GM12878 (cell line): ENCODE data around the gene PHACTR1. TPM values are rescaled to one million over a fixed set of nuclear protein-coding genes. Genes with fewer than 3 reads are reported as not detected.
A peak's percentile ranks its signal among the peaks of the same experiment; 100 is the strongest.

Source experiments
- ATF7 ChIP-seq: fragments of 450-650 bp; IDR thresholded peaks from 2 replicates; pipeline ENCODE4 v1.6.1; 2016; ENCODE audit warnings: low read depth, mild to moderate bottlenecking
- CBX3 ChIP-seq: fragments of 200-600 bp; sonication (generic); IDR thresholded peaks from 2 replicates; pipeline ENCODE4 v1.6.1; 2016; ENCODE audit warnings: low read depth, borderline replicate concordance
- HCFC1 ChIP-seq: fragments of 150-350 bp; IDR thresholded peaks from 2 replicates; pipeline ENCODE4 v1.6.1; 2014; ENCODE audit warnings: low read length
- HDAC2 ChIP-seq: fragments of 200-600 bp; sonication (generic); IDR thresholded peaks from 2 replicates; pipeline ENCODE4 v1.6.1; 2017
- NBN ChIP-seq: fragments of 450-650 bp; IDR thresholded peaks from 2 replicates; pipeline ENCODE4 v1.6.1; 2016
- NFIC ChIP-seq: IDR thresholded peaks from 2 replicates; pipeline ENCODE4 v1.6.1; 2012; ENCODE audit warnings: low read depth, mild to moderate bottlenecking, inconsistent platforms, low read length, moderate library complexity
- NRF1 ChIP-seq: conservative IDR thresholded peaks from 2 replicates; pipeline ENCODE4 v1.6.1; 2011; ENCODE audit warnings: mild to moderate bottlenecking, low read depth, low read length, improper control_type of control experiment
- PML ChIP-seq: IDR thresholded peaks from 2 replicates; pipeline ENCODE4 v1.6.1; 2012; ENCODE audit warnings: low read length, inconsistent platforms
- POLR2AphosphoS2 ChIP-seq: IDR thresholded peaks from 2 replicates; pipeline ENCODE4 v1.6.1; 2011; ENCODE audit warnings: low read depth, mild to moderate bottlenecking, low read length, improper control_type of control experiment, moderate library complexity
- RAD21 ChIP-seq: IDR thresholded peaks from 2 replicates; pipeline ENCODE4 v1.6.1; 2011; ENCODE audit warnings: mild to moderate bottlenecking, low read depth, low read length, moderate library complexity; ENCODE audit not compliant: insufficient read depth
- SPI1 ChIP-seq: IDR thresholded peaks from 2 replicates; pipeline ENCODE4 v1.6.1; 2011; ENCODE audit warnings: low read depth, mild to moderate bottlenecking, low read length, moderate library complexity, borderline replicate concordance; ENCODE audit not compliant: insufficient read depth
- SRF ChIP-seq, 2 experiments: IDR thresholded peaks; 2 replicates each; pipeline ENCODE4 v1.6.1; 2011; ENCODE audit warnings: low read depth in 2 of 2, low read length in 2 of 2, mild to moderate bottlenecking in 1 of 2, moderate library complexity in 1 of 2
- TCF3 ChIP-seq: IDR thresholded peaks from 2 replicates; pipeline ENCODE4 v1.6.1; 2012; ENCODE audit warnings: low read depth, mild to moderate bottlenecking, low read length, borderline replicate concordance; ENCODE audit not compliant: insufficient read depth
- polyA plus RNA-seq, 11 experiments: library from polyadenylated mRNA; depleted of rRNA in 4 of 11; unstranded in 6 of 11; stranded (reverse) in 5 of 11; fragments of >200 nt; fragmentation: Nextera tagmentation in 4 of 11; fragmentation: Illumina TruSeq in 1 of 11; extraction: Ambion mirVana in 4 of 11; extraction: Trizol in 1 of 11; gene quantifications; 1 replicate in 1 of 11; 2 replicates in 10 of 11; pipeline versions ENCODE4 v1.2.1 to v1.2.3, GENCODE V29; 2011 to 2016; ENCODE audit warnings: inconsistent platforms in 2 of 11, missing spikeins in 2 of 11, low read depth in 1 of 11
- total RNA-seq, 4 experiments: library from RNA; depleted of rRNA in 3 of 4; stranded (reverse); fragments of >200 nt in 3 of 4; fragmentation: Illumina TruSeq in 1 of 4; extraction: Trizol in 1 of 4; gene quantifications; 2 replicates each; pipeline versions ENCODE4 v1.2.1 to v1.2.3, GENCODE V29; 2013 to 2021
- TF ChIP-seq, protein P1 (sequence below): fragments of 450-650 bp; IDR thresholded peaks from 2 replicates; pipeline ENCODE4 v1.6.1; 2017; ENCODE audit warnings: mild to moderate bottlenecking
- TF ChIP-seq, protein P2 (sequence below): fragments of 450-650 bp; IDR thresholded peaks from 2 replicates; pipeline ENCODE4 v1.6.1; 2017; ENCODE audit warnings: borderline replicate concordance
- TF ChIP-seq, protein P3 (sequence below): fragments of 450-650 bp; formaldehyde crosslinking; IDR thresholded peaks from 2 replicates; pipeline ENCODE4 v1.5.0; 2022; ENCODE audit warnings: mild to moderate bottlenecking, missing genetic modification characterization
- TF ChIP-seq, protein P4 (sequence below): fragments of 150-350 bp; IDR thresholded peaks from 2 replicates; pipeline ENCODE4 v1.6.1; 2016; ENCODE audit warnings: low read depth, low read length
- TF ChIP-seq, protein P5 (sequence below): IDR thresholded peaks from 2 replicates; pipeline ENCODE4 v1.6.1; 2011; ENCODE audit warnings: borderline replicate concordance, low read depth, mild to moderate bottlenecking, moderate library complexity, low read length; ENCODE audit not compliant: insufficient read depth, poor library complexity, severe bottlenecking

PHACTR1 gene
- total and polyA plus RNA-seq, 10 of the 15 experiments (the other 5 are each of a cell fraction or from before 2014, with no cell fraction given), result 34.2 to 94.6 (median 62.3) TPM

DNA sequence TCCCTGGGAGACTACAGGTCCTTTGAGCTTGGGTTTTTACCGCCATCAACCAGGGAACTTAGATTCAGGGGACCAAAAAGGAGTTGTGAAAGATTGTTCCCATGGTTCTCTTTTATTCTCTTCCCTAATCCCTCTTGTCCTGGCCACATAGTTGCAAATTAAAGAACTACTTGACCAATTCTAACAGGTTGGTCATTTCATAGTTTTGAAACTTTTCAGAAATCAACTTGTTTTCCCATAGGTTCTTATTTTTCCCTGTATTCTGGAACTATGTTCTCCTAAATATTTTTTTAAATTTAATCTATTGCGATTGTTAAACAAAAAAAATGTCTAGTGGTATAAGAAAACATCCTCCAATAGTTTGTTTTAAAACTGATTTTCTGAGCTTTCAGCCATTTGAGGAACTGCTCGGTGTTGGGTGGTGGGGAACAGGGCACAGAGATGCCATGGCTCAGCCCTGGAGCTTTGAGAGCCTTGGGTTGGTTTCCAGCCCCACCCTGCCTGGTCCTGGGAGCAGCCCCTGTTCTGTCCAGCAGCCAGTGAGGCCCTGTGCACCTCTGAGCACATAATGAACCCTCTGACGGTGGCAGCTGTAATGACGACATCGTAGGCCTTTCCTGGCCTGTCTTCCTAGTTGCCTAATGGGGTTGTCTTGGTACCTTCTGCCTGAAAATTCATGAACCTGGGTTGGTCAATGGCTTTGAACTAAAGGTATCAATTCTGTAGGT lies 558.3 kb downstream of the PHACTR1 start (continued):
- TF ChIP-seq, protein P1, sequence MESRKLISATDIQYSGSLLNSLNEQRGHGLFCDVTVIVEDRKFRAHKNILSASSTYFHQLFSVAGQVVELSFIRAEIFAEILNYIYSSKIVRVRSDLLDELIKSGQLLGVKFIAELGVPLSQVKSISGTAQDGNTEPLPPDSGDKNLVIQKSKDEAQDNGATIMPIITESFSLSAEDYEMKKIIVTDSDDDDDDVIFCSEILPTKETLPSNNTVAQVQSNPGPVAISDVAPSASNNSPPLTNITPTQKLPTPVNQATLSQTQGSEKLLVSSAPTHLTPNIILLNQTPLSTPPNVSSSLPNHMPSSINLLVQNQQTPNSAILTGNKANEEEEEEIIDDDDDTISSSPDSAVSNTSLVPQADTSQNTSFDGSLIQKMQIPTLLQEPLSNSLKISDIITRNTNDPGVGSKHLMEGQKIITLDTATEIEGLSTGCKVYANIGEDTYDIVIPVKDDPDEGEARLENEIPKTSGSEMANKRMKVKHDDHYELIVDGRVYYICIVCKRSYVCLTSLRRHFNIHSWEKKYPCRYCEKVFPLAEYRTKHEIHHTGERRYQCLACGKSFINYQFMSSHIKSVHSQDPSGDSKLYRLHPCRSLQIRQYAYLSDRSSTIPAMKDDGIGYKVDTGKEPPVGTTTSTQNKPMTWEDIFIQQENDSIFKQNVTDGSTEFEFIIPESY, result no peak
- TF ChIP-seq NBN, result no peak
- no peak for TF ChIP-seq CBX3
- TF ChIP-seq HCFC1, result no peak
- TF ChIP-seq, protein P2, sequence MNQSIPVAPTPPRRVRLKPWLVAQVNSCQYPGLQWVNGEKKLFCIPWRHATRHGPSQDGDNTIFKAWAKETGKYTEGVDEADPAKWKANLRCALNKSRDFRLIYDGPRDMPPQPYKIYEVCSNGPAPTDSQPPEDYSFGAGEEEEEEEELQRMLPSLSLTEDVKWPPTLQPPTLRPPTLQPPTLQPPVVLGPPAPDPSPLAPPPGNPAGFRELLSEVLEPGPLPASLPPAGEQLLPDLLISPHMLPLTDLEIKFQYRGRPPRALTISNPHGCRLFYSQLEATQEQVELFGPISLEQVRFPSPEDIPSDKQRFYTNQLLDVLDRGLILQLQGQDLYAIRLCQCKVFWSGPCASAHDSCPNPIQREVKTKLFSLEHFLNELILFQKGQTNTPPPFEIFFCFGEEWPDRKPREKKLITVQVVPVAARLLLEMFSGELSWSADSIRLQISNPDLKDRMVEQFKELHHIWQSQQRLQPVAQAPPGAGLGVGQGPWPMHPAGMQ, result no peak
- TF ChIP-seq, protein P3, sequence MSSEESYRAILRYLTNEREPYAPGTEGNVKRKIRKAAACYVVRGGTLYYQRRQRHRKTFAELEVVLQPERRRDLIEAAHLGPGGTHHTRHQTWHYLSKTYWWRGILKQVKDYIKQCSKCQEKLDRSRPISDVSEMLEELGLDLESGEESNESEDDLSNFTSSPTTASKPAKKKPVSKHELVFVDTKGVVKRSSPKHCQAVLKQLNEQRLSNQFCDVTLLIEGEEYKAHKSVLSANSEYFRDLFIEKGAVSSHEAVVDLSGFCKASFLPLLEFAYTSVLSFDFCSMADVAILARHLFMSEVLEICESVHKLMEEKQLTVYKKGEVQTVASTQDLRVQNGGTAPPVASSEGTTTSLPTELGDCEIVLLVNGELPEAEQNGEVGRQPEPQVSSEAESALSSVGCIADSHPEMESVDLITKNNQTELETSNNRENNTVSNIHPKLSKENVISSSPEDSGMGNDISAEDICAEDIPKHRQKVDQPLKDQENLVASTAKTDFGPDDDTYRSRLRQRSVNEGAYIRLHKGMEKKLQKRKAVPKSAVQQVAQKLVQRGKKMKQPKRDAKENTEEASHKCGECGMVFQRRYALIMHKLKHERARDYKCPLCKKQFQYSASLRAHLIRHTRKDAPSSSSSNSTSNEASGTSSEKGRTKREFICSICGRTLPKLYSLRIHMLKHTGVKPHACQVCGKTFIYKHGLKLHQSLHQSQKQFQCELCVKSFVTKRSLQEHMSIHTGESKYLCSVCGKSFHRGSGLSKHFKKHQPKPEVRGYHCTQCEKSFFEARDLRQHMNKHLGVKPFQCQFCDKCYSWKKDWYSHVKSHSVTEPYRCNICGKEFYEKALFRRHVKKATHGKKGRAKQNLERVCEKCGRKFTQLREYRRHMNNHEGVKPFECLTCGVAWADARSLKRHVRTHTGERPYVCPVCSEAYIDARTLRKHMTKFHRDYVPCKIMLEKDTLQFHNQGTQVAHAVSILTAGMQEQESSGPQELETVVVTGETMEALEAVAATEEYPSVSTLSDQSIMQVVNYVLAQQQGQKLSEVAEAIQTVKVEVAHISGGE (CRISPR knock-in tag), result no peak
- TF ChIP-seq, protein P4, sequence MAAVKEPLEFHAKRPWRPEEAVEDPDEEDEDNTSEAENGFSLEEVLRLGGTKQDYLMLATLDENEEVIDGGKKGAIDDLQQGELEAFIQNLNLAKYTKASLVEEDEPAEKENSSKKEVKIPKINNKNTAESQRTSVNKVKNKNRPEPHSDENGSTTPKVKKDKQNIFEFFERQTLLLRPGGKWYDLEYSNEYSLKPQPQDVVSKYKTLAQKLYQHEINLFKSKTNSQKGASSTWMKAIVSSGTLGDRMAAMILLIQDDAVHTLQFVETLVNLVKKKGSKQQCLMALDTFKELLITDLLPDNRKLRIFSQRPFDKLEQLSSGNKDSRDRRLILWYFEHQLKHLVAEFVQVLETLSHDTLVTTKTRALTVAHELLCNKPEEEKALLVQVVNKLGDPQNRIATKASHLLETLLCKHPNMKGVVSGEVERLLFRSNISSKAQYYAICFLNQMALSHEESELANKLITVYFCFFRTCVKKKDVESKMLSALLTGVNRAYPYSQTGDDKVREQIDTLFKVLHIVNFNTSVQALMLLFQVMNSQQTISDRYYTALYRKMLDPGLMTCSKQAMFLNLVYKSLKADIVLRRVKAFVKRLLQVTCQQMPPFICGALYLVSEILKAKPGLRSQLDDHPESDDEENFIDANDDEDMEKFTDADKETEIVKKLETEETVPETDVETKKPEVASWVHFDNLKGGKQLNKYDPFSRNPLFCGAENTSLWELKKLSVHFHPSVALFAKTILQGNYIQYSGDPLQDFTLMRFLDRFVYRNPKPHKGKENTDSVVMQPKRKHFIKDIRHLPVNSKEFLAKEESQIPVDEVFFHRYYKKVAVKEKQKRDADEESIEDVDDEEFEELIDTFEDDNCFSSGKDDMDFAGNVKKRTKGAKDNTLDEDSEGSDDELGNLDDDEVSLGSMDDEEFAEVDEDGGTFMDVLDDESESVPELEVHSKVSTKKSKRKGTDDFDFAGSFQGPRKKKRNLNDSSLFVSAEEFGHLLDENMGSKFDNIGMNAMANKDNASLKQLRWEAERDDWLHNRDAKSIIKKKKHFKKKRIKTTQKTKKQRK, result no peak
- TF ChIP-seq SPI1, result peak; percentile 63; the same call in 1 of the 2 replicates
- TF ChIP-seq POLR2AphosphoS2, result no peak
- peak; percentile 73 for TF ChIP-seq ATF7
- no peak for TF ChIP-seq SRF (IDR thresholded peaks at IDR 0.05; ENCODE audit: low read depth in 2 of 2, low read length in 2 of 2)
- TF ChIP-seq HDAC2, result no peak
- TF ChIP-seq RAD21, result no peak
- TF ChIP-seq TCF3, result no peak
- TF ChIP-seq PML, result no peak
- no peak for TF ChIP-seq NRF1
- TF ChIP-seq, protein P5, sequence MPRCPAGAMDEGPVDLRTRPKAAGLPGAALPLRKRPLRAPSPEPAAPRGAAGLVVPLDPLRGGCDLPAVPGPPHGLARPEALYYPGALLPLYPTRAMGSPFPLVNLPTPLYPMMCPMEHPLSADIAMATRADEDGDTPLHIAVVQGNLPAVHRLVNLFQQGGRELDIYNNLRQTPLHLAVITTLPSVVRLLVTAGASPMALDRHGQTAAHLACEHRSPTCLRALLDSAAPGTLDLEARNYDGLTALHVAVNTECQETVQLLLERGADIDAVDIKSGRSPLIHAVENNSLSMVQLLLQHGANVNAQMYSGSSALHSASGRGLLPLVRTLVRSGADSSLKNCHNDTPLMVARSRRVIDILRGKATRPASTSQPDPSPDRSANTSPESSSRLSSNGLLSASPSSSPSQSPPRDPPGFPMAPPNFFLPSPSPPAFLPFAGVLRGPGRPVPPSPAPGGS, result no peak
- no peak for TF ChIP-seq NFIC
